HG03095 (cell line): ENCODE results near the gene CREBRF.
"Not testable (repeated sequence)": the region's sequence is repeated elsewhere in the genome, so short reads cannot be mapped to it uniquely, and the experiment has no call there.

ENCODE experiments used
- ATAC-seq: cut with Tn5 transposase; IDR thresholded peaks from one replicate; pipeline ENCODE4 v1.9.1; 2021; ENCODE audit warnings: moderate library complexity; ENCODE audit not compliant: unreplicated experiment

CREBRF gene

DNA sequence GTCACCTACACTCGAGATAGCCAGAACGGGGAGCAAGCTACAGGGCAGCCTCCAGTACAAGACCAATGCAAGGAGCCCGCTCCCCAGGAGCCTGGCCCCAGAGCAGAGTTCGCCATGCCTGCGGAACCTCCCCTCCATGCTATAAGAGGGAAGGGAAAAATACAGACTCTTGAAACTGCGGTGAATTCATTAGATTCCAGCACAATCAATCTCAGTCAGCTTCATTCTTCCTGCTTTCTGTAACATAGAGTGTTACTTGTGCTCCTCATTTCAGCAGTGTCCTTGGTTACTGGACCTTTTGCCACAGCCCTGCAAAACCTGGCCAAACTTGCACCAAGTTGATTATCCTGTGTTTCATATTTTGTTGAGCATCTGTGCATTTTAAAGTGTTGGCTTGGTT lies 22.2 kb upstream of the CREBRF start:
- no peak for ATAC-seq

DNA sequence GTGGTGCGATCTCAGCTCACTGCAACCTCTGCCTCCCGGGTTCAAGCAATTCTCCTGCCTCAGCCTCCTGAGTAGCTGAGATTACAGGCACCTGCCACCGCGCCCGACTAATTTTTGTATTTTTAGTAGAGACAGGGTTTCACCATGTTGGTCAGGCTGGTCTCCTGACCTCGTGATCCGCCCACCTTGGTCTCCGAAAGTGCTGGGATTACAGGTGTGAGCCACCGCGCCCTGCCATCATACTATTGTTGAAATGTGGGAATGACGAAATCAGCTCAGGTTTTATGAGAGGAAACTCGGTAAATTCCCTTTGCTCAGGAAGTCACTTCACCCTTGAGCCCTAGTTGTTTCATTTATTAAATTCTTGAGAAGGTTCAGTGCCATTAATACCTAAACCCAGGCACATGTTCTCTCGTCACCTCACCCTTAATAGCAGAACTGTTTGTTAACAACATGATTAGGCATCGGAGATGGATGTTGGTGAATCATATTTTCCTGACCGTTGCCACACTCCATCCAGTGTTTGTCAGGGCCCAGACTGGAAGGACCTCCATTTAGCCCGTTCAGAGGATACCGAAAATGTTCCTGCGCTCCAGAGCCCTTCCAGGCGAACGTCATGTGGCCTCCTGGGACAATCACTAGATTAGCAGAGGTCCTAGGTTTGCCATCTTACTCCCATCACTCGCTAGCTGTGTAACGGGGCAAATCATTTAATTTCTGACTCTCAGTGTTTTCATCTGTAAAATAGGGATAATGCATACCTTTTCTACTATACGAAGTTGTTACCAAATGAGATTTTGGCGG lies 20.0 kb upstream of the CREBRF start:
- ATAC-seq, result peak; percentile 46

DNA sequence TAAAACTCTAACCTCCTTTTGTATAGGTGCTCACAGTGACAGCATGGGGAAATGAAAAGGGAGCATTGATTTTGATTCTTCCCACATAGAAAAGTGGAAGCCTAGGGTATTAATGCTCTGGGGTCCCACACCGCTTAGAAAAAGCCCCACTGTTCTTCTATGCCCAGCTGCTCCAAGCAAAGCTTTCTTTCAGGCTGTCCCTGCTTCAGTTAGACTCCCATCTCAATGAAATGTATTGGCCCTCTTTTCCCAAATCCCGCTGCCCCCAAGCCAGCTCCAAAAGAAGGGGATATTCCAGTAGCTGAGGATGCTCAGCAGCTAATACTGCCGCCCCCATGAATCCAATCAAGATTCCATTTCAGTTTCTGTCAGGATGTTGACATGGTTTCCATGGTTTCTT lies 17.0 kb upstream of the CREBRF start:
- ATAC-seq, result no peak

DNA sequence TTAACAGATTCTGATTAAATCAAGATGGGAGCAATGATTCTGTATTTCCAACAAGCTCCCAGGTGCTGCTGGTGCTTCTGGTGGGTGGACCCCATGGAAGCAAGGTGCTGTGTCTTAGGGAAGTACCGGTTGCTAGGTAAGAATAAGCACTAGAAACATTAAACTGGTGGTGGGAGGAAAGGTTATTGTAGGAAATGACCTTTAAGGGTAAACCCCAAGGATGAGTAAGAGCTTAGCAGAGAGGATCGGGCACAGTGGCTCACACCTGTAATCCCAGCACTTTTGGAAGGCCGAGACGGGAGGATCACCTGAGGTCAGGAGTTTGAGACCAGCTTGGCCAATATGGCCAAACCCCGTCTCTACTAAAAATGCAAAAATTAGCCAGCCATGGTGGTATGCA lies 16.2 kb upstream of the CREBRF start:
- ATAC-seq, result no peak

DNA sequence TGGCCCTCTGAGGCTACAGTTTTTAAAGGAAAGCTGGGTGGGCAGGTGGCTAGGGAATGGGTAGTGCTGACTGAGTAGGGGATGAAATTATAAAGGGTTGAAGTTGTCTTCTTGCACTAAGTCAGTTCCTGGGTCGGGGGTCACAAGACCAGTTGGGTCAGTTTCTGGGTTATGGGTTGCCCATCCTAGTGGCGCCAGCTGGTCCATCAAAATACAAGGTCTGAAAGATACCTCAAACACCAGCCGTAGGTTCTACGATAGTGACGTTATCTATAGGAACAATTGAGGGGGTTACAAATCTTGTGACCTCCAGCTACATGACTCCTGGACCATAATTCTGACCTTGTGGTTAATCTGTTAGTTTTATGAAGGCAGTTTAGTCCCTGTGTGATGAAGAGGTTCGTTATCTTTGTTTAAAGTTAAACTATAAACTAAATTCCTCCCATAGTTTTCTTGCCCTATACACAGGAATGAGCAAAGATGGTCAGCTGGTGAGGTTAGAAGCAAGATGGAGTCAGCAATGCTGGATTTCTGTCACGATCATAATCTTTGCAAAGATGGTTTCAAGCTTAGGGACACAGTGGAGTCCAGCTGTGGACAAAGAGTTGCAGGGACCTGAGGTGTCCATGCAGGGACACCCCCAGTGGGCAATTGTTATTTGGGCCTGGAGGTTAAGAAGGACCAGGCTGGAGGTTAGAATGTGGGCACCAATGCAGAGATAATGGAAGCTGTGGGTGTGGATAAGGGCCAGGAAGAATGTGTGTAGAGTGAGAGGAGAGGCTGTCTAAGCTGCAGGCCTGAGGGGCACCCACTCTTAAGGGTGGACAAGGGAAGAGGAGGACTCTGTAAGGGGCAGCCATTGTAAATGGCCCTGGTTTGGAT lies 14.0 kb upstream of the CREBRF start:
- ATAC-seq, result no peak

DNA sequence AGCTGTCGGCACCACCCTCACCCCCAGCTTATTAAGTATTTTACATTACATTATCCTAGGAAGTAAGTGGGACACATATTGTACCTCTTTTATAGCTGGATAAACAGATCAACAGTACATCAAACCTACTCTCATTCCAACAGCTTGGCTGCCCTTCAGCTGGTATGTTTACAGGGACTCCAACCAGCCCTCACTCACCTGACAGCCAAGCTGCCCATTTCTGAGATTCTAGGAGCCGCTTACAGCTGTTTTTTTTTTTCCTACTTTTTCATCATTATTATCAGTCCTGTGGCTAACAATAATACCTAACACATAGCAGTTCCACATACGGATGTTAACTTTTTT lies 13.4 kb upstream of the CREBRF start:
- no peak for ATAC-seq

DNA sequence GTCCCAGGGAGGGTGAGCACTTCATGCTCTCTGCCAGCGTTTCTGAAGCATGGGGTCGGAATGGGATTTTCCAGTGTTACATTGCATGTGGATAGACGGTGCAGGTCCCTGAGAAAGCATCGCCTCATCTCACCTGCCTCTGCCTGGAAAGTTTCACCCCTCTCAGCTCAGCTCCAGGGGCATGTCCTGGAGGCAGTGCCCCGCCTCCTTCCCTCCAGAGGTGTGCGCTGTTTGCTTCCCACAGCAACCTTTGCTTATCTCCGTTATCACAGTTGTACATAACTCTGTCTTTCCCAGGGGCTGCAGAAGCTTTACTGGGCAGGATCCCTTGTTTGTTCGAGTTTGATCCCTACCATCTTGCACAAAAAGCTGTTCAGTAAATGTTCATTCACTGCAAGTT lies 10.7 kb upstream of the CREBRF start:
- ATAC-seq, result no peak

DNA sequence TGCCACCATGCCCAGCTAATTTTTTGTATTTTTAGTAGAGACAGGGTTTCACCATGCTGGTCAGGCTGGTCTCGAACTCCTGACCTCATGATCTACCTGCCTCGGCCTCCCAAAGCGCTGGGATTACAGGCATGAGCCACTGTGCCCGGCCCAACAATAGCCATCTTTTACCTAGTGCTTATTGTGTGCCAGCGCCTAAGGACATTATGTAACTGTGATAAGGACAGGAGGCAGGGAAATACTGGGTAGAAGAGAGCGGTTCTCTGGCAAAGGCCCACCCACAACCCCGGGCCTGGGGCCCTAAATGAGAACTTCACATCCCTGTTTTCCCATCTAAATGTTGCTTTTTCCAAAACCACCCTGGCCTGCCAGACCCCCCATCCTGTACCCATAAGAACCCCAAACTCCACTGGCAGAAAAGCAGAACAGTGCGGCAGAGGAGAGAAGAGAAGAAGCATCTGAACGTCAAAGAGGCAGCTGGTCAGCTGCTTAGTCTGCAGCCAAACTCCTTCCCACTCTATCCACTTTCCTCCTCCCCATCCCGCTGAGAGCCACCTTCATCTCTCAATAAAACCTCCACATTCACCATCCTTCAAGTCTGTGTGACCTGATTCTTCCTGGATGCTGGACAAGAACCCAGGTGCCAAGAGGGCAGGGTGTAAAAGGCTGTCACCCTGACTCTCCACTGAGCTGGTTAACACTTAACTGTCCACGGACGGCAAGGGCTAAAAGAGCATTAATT lies 8.9 kb upstream of the CREBRF start:
- ATAC-seq, result not testable (repeated sequence)

DNA sequence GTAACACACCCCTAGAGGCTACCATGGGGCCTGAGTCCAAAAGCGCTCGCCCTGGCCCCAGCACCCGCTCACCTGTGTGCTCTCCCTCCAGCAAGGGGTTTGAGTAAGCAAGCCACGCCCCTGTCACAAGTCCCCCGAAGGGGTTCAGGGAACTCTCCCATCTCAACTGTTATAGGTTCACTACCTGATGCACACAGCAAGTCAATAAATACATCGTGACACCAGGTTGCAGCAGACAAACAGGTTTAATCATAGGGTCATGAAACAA lies 8.4 kb upstream of the CREBRF start:
- no peak for ATAC-seq

DNA sequence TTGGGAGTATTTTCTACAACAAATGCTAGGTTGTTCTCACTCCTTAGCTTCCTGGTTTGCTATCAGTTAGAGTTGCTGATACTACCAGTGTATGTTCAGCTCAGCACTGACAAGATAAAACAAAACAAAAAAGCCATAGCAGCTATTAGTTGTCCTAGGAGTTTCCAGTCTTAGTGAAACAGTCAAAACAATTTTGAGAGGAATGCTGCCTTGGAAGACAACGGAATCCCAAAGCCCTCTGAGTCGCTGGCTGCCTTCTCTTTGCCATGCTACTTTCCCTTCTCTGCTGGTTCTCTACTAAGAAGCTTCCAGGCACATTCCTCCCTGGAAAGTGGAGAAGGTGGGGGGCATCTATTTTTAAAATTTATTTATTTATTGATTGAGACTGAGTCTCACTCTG lies 5.4 kb upstream of the CREBRF start:
- ATAC-seq, result no peak

DNA sequence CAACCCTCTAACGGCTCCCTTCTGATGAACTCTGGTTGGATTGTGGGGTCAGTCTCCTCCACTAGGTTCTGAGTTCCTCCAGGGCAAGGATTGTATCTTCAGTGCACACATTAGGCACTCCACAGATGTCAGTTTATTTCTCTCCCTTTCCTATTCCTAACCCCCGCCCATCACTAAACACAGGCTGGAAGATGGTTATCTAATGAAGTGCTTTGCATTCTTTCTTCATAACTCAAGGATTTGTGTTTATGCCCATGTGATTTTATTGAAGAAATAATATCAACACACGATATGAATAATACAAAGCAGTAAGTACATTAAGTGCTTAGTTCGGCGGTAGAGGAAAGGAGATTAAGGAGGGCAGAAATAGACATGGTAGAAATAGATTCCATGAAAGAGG lies 4.4 kb upstream of the CREBRF start:
- ATAC-seq, result no peak

DNA sequence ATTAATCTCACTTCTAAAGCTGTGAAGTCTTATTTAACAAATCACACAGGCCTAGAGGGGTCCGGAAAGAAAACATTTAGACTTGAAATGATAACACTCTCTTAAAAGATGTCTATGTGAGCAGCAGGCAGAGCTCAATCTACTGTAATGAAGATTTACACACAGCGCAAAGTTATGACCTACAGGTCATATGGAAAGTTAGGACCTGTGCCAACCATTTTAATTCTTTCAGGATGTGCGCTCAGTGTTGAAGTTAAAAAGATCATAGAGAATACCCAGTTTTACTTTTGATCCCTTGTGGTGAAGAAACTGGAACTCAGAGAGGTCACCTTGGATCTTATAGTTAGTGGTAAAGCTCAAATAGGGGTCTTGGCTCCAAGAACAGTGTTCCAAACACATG lies 3.1 kb upstream of the CREBRF start:
- no peak for ATAC-seq

DNA sequence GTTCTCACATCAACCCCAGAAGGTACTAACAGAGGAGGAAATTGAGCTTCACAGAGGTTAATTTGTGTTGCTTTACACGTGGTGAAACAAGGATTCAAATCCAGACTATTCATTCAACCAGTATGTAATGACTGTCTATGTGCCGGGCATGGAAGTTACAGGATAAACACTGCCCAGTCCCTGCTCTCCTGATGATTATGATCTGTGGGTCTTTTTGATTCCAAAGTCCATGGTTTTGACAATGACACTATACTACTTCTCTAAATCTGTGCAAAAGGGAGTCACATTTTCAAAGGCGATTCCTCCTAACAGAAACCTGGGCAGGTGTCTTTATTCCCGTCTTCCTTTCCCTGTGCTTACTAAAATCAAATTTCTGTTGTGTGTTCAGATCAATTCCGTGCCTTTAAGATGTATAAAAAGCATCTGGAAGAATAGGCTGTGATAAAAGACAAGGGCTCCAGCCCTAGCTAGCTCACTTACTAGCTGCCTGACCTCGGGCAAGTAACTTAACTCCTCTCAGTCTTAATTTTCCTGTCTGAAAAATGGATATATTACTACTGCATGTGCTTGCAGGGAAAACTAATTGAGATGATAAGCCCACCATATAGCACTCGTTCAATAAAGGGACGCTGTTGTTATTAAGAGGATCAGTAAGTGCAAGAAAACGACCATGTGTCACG lies 970 bp upstream of the CREBRF start:
- ATAC-seq, result no peak

DNA sequence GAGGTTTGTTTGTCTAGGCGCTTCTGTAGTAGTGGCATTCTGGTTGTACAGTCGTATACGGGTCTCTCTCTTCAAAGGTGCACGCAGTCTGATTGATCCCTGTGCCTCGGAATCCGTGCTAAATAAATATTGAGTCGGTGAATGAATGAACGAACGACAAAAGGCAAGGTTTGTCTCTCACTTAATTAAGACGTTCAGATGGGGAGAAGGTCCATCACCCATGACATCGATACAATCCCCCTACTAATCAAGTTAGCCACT lies 500 bp upstream of the CREBRF start:
- ATAC-seq, result no peak

DNA sequence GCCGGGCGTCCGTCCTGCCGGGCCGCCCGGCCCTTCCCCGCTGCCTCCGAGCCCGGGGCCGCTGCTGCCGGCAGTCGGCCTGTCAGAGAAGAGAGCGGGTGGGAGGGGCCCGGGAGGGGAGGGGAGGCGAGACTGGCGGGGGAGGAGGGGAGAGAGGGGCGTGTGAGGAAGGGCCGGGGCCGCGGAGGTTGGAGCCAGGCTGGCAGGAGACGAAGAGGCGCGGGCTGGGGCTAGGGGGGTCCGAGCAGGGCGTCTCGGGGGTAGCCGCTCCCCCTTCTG lies 570 bp downstream of the CREBRF start:
- ATAC-seq, result peak; percentile 24

DNA sequence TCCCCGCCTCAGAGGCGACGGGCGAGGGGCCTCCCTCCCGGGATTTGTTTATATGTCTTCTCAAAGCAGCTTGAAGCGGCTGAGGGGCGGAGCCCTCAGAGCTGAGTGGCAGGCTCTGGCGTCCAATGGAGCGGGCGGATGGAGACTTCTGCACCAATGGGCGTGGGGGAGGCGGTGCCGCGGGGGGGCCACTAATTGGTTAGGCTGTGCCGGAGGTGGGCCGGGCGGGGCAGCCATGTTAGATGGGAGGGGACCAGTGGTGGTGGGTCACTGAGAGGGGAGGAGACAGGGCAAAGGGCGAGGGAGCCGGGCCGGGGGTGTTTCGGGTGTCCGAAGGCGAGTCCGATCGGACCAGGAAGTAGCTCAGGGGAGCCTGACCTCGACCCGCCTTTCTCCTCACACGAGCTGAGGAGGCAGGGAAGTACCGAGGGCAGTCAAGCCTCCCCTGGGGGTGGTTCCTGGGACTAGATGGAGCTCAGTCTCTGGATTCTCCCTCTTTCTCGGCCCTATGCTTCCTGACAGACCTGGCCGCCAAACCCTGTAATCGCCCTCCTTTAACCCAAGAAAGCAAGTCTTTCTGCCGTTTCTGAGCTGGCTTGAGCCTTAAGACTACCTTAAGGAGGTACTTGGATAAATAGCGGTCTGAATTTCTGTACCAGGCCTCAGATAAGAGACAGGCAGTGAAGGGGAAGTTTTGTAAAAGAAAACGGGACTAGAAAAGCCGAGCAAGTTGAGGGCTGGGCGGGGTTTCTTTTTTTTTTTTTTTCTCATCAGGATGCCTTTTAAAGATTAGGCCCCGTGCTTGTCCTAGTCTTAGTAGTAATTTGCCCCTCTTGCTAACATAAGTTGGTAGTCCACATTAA lies 1.1 kb downstream of the CREBRF start:
- ATAC-seq, result peak; percentile 75

DNA sequence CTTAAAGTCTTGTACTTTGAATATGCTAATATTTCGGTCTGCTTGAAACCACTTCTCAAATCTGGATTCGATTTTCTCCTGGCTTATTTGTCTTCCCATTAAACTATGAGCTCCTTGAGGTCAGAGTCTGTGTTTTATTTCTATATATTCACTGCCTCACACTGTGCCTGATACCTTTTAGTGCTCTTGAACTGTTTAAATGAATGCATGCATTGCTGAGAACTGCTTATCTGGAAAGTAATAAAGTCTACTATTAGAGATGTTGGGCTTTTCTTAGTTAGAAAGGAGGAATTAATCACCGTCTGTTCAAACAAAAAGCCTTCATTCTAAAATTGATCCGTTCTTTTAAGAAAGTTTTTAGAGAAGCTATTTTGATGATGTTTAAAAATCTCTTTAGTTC lies 6.0 kb downstream of the CREBRF start:
- no peak for ATAC-seq

DNA sequence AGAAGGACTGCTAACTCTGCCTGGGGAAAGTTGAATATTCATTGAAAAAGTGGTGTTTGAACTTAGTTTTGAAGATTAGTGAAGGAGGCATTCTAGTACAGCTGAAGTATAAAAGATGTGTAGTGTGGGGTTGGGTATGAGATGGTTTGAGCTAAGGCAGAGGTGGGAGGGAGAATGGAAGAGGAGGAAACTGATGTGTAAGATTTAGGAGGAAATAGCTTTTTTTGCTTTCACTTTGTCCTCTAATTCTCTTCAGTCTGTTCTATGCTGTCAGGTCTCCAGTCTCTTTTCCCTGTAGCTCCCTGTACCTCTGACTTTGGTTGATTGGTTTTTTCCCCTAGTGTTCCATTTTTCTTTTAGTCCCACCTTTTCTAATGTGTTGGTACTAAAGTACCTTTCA lies 9.0 kb downstream of the CREBRF start:
- ATAC-seq, result peak; percentile 55

DNA sequence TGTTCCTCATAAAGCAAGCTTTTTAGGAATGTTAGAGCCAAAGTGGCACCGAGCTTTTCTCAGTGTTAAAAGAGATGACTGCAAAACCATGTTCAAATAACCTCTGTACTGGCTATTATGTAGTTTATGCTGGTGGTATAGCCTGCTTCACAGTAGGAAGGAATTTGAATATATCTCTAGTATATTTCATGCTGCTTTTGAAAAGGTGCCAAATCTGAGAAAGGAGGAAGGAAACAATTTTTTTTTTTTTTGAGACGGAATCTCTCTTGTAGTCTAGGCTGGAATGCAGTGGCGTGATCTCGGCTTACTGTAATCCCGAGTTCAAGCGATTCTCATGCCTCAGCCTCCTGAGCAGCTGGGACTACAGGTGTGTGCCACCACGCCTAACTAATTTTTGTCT lies 13.5 kb downstream of the CREBRF start:
- no peak for ATAC-seq

DNA sequence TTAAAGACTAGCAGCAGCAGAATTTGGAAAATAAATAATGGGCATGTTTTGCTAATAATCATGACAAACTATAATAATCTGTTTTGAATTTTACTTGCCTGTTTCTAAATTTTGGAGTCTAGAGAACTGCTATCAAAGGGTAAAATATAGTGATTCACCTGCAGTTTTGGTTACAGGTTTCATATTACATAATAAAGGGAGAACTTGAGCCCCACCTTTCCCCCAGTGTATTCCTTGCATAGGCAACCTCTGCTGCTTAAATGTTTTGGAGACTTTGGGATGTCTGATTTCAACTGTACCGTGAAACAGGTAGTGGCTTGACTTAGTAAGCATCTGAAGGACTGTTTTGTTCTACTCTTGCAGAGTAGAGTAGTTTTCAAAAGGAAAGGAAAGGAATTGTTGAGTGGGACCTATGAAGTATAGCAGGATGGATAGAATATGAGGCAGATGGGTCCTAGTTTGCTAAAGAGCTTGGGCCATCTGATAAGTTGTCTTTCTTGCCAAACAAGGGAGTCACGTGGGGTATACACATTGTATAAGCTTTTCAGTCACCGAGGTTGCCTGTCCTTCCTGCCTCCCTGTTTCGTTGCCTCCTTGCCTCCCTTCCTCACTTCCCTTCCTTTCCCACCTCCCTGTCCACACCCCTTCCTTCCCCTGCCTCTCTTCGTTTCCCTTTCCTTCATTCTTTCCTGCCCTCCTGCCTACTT lies 19.1 kb downstream of the CREBRF start:
- ATAC-seq, result no peak
